Activated CD4-positive, CD25-positive, alpha-beta regulatory T cell treated with anti-CD3 and anti-CD28 coated beads, Interleukin-2, amount 50 U/mL, for 24 hours (primary cell): ENCODE data around the gene TIAM1.

Experiments
- ATAC-seq, 2 donors: fragments of 150-1000 bp; cut with Tn5 transposase; one replicate each; pipeline ENCODE4 v1.10.0; 2021; ENCODE audit warnings: mild to moderate bottlenecking in 1 of 2, moderate library complexity in 1 of 2

Gene TIAM1

GRCh38 chr21:31329456-31330143 is 14.5 kb downstream of the TIAM1 start:
- no peak for ATAC-seq

DNA sequence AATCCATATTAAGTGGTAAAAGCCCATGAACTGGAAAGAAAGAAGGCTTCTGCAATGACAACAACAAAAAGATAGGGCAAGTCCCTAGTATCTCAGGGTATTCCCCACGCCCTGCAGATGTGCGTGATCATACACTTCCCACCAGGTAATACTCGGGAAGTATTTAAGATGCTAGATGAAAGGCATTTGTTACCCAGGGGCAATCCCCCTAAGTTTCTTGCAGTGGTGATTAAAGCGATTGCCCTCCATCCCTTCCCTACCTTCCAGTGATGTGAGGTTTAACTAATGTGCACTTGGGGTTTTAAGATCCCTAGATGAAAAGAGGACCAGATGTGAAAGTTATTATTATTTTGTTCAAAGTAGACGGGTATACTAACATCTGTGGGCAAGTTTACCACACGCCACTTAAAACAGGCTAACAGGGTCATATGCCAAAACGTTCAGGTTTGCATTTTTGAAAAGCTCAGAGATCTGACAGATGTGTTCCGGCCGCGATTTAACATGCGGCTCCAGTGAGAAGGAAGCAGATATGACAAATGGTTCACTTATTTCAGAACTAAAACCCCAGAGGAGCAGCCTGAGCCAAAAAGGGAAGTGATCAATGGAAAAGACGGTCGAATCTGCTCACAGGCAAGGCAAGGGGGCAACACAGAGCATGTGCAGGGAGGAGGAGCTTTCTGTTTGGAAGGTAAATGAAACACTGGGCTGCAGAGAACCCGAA is 17.4 kb downstream of the TIAM1 start:
- peak; percentile 83 for ATAC-seq

- no peak for ATAC-seq
Observed at GRCh38 chr21:31318971-31319370, 25.1 kb downstream of the TIAM1 start.

DNA sequence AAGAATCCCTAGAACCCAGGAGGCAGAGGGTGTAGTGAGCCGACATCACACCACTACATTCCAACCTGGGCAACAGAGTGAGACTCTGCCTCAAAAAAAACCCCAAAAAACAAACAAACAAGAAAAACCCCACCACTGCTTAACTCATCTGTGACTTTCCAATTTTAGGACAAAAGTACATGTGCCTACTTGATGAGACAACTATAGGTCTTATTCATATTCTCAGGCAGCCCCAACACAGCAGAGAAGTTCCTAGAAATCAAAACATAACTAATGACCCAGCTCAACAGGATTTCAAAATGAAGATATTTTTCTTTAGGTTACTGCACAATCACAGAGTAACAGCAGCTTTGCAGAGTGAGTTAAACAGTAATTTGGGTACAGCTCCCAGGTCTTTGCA is 26.4 kb downstream of the TIAM1 start:
- ATAC-seq = no peak

GRCh38 chr21:31316488-31317169 is 27.4 kb downstream of the TIAM1 start:
- no peak for ATAC-seq

DNA sequence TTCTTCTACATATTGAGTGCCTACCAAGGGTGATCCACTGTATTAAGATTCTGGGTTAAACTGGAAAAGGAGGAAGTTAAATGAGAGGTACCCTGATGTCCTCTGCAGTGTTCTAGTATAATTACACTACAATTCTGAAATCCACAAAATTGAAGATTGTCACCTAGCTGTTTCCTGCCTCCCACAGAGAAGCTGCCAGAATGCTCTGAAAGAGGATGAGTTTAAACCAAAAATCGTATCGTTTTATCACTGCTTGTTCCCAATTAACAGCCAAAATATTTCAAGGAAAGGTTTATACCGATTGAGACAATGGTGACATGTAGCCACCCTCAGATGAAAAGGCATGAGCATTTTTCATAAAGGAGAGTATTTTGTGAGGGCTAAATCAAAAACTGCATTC is 28.0 kb downstream of the TIAM1 start:
- no peak for ATAC-seq

- no peak for ATAC-seq
Observed at GRCh38 chr21:31310750-31311149, 33.3 kb downstream of the TIAM1 start.

- no peak for ATAC-seq
Observed at GRCh38 chr21:31308584-31308983, 35.5 kb downstream of the TIAM1 start.

- no peak for ATAC-seq
Observed at GRCh38 chr21:31305888-31306287, 38.2 kb downstream of the TIAM1 start.

GRCh38 chr21:31299291-31300147 is 44.5 kb downstream of the TIAM1 start:
- ATAC-seq = no peak

DNA sequence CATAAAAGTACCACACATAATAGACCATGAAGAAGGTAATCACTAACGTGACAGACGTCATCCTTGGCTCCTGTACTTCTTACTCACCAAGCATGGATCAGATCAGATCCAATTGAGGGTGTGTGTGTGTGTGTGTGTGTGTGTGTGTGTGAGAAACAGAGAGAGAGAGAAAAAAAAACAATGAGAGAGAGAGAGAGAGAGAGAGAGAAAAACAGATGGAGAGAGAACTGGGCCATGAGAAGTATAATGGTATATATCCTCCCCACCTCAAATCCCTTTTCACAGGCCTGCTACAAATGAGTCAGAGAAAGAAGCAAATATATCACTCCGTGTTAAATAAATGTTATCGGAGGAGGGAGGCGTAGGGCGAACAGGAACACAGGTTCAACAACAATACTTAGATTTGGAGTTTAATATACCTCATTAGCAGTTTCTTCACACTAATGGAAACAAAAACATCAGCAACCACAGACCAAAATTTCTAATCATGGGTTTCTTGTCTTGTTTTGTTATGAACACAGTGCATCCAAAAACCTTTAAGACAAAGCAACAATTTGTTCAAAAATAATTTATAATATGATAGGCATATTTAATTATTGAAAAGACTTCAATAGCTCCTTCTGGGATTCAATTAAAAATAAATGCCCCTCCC is 45.3 kb downstream of the TIAM1 start:
- ATAC-seq = no peak

DNA sequence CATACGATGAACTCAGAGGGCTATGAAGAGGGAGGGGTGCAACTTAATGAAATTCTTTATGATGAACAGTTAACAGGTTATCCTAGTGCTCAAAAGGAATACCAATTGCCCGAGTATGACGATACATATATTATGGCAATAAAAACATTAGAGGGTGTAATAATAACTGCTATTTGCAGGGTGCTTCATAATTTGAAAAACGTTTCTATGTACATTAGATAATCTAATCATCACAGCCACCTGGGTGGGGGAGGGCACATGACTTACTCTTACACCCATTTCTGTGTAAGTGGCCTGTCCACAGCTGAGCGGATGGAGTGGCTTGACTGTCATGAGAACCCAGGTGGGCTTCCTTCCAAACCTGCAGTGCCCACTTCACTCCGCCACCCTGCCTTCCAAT is 46.3 kb downstream of the TIAM1 start:
- no peak for ATAC-seq

GRCh38 chr21:31295676-31296075 is 48.4 kb downstream of the TIAM1 start:
- no peak for ATAC-seq

- ATAC-seq = no peak
Observed at GRCh38 chr21:31294691-31295090, 49.4 kb downstream of the TIAM1 start.

DNA sequence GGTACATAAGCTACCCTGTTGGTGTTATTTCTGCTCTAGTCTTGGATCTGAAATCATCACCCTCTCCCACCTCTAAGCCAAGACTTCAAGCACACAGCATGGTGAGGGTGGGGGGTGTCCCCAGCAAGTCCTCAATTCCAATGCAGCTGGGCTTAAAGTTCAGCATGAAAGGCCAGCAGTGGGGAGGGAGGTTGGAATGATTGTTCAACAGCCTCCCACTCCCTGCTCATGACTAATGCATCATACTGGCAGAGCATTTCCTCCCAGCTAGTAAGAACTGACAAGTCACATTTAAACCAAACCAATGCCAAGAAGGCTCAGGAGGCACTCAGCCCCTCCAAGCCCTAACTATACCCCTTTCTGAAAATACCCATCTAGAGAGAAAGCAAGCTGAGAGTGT is 50.1 kb downstream of the TIAM1 start:
- peak; percentile 46 to 80 for ATAC-seq

- ATAC-seq = no peak
Observed at GRCh38 chr21:31290765-31291164, 53.3 kb downstream of the TIAM1 start.

DNA sequence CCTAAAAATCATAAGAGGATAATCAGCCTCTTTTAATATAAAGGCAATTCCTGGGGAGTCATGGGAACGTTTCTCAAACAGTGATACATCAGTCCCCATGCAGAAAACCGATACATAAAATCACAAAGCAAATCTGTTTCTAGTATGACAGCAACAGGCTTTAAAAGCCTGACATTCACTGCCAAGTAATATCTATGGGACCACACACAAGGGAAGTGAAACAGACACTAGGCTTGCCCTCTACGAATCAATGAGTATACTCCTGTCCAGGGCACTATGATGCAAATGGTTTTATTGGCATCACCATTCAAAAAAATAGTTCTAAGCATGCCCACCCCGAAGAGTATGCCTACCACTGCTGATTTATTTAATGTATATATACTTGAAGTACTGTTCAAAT is 54.4 kb downstream of the TIAM1 start:
- ATAC-seq = no peak

GRCh38 chr21:31288191-31288590 is 55.9 kb downstream of the TIAM1 start:
- ATAC-seq = no peak

GRCh38 chr21:31287201-31287600 is 56.9 kb downstream of the TIAM1 start:
- ATAC-seq = no peak

DNA sequence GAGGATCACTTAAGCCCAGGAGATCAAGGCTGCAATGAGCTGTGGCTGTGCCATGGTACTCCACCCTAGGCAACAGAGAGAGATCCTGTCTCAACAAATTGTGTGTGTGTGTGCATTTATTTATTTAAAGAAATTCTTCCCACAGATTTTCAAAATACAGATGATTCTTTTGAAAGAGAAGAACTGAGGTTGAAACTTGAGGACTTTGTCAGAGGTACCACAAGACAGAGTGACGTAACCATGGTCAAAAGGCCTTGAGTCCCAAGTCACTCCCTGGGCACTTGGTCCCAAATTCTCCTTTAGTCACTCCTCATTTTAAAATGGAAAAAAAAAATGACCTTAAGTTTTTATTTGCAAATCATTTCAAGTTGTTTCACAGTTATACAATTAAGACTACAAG is 57.4 kb downstream of the TIAM1 start:
- ATAC-seq = no peak

DNA sequence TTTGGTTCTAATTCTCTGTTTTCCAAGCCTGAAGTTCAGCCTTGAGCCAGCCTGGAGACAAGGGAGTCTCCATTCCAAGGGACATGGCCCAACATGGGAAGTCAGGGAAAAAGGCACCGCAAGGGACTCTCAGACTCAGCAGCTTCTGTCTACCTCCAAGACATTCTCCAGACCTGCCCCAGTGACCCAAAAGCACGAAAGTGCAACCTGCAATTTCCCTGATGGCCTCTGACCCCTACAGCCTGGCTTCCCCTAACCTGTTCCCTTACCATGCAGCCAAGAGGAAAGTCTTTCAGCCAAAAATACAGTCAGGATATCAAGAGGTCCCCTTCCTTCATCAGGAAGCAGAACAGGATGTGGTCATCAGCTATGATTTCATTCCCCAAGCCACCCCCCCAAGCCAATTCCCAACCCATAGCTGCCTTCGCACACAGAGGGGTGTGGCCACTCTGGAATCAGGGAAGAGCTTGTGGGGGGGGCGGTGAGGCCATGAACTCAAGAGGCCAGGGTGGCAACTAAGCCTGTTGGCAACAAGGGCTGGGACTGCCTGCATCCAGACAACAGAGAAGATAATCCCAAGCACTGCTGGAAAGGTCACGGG is 59.2 kb downstream of the TIAM1 start:
- ATAC-seq = no peak

- peak; percentile 38 to 44 for ATAC-seq
Observed at GRCh38 chr21:31283025-31283424, 61.0 kb downstream of the TIAM1 start.
